G401 (cell line): ENCODE results near the gene TBL1XR1. TPM values are rescaled to one million over a fixed set of nuclear protein-coding genes. Genes with fewer than 3 reads are reported as not detected.

Source experiments
- DNase-seq: peaks from one replicate; pipeline ENCODE4 v3.0.0-alpha.2; 2015; ENCODE audit warnings: low spot score
- in situ Hi-C: cut with HindIII; loops from 2 replicates; pipeline ENCODE4 v1.10.0; 2016; ENCODE audit warnings: low sequenced_read_pairs, mixed read lengths
- total RNA-seq: library from RNA; depleted of rRNA; stranded (reverse); fragments of >200 nt; shearing (Covaris generic); gene quantifications from 2 replicates; pipeline ENCODE4 v1.2.3, GENCODE V29; 2014

TBL1XR1 gene
- total RNA-seq, 1 experiment from 2014 or later: 68.1 TPM

- in situ Hi-C loops: no loop called here
- no peak for DNase-seq
Observed at GRCh38 chr3:177126015-177126773, 71.1 kb downstream of the TBL1XR1 start.

- in situ Hi-C loops: no loop called here
- no peak for DNase-seq
Observed at GRCh38 chr3:177124882-177125281, 72.4 kb downstream of the TBL1XR1 start.

GRCh38 chr3:177123822-177124221 lies 73.5 kb downstream of the TBL1XR1 start:
- in situ Hi-C loops: no loop called here
- no peak for DNase-seq

- in situ Hi-C loops: no loop called here
- DNase-seq: no peak
Observed at GRCh38 chr3:177122183-177122856, 75.0 kb downstream of the TBL1XR1 start.

DNA sequence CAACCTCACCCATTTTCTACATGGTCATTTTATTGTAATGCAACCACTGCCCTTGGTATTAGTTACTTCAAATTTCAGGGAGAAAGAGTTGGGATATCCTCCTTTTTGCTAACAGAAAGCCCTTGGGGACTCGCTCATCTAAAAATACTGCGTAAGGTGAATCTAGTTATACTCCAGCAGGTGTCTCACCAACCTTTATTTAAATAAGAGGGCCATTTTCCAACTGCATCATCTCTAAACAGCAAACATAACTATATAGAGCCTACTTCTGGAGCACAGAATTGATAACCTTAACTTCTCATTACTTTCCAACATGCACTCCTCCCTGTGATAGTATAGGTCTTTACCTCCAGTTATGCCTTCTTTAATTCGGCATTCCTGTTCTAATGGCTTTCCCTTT lies 77.5 kb downstream of the TBL1XR1 start:
- in situ Hi-C loops: no loop called here
- no peak for DNase-seq

- no peak for DNase-seq
- in situ Hi-C loops: no loop called here
Observed at GRCh38 chr3:177114253-177114652, 83.0 kb downstream of the TBL1XR1 start.

- in situ Hi-C loops: no loop called here
- no peak for DNase-seq
Observed at GRCh38 chr3:177111541-177111949, 85.7 kb downstream of the TBL1XR1 start.

- peak; percentile 69 for DNase-seq
- in situ Hi-C loops: no loop called here
Observed at GRCh38 chr3:177110895-177111294, 86.4 kb downstream of the TBL1XR1 start.

GRCh38 chr3:177110386-177110785 lies 86.9 kb downstream of the TBL1XR1 start:
- in situ Hi-C loops: no loop called here
- no peak for DNase-seq

- in situ Hi-C loops: no loop called here
- DNase-seq: no peak
Observed at GRCh38 chr3:177109688-177110330, 87.5 kb downstream of the TBL1XR1 start.

DNA sequence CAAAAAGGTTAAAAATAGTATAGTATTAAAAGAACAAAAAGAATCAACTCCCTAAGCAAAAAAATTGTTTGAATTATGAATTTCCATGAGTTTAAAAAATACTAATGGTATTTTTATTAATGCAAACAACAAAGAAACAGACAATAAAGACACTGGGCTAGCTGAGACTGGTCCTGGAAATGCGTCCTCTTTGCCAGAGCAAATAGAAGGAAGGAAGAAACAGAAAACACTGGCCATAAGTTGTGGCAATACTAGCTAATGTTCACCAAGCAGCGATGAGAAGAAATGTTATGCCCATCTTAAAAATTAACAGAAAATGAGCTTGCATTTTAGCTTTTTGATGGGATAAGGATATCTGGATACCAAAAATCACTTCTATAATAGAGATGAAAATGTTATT lies 88.6 kb downstream of the TBL1XR1 start:
- in situ Hi-C loops: no loop called here
- no peak for DNase-seq

- no peak for DNase-seq
- in situ Hi-C loops: no loop called here
Observed at GRCh38 chr3:177107461-177108239, 89.6 kb downstream of the TBL1XR1 start.

DNA sequence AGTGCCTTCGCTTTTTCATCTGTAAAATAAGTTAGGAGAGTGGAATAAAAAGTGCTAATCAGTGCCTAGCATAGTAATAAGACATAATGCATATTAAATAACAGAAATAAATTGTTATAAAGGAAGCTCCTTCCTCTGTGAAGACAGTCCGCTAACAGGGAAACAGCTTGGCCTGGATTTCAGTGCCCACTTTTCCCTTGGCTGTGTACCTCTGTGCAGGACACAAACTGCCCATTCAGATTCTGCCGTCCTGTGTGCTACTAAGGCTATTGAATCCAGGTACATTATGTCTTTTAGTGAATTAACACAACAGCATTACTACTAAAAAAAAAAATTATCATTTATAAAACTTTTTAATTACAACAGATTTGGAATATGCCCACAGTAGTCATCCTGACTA lies 90.7 kb downstream of the TBL1XR1 start:
- peak; percentile 65 for DNase-seq
- in situ Hi-C loops: no loop called here

- no peak for DNase-seq
- in situ Hi-C loops: no loop called here
Observed at GRCh38 chr3:177106184-177106583, 91.1 kb downstream of the TBL1XR1 start.

DNA sequence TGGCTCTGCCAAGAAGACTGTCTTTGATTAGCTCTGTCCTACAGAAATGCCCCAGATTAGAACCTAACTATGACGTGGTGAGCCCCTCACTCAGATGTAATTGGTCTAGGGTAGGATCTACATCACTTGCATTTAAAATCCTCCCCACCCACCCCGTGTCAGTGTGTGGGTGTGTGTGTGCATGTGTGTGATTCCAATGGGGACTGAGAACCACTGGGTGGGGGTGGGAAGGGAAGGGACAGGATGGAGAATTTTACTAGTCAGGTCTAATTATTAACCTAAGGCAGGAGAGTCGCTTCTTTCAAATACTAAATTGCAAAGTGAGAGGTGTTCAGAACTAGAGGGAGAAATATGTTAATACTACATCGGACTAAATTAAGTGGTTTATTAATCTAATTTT lies 91.7 kb downstream of the TBL1XR1 start:
- in situ Hi-C loops: no loop called here
- DNase-seq: no peak

GRCh38 chr3:177104299-177104992 lies 92.8 kb downstream of the TBL1XR1 start:
- in situ Hi-C loops: no loop called here
- peak; percentile 55 for DNase-seq

DNA sequence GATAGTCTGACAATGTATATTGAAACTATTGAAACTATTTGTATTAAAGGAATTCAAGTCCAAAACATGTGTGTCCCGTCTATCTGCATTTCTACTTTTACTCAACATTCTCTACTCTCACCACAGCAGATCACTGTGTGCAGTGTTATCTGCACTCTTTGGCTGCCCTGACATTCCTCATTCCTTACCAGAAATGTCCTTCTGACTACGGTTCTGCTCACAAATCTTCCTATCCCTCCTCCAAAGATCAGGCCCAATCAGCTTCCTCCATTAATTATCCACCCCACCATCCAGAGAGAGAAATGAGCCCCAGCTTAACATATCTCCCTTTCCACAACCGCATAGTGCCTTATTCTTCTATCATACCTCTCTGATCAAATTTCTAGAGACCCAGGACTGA lies 94.7 kb downstream of the TBL1XR1 start:
- in situ Hi-C loops: no loop called here
- peak; percentile 46 for DNase-seq

DNA sequence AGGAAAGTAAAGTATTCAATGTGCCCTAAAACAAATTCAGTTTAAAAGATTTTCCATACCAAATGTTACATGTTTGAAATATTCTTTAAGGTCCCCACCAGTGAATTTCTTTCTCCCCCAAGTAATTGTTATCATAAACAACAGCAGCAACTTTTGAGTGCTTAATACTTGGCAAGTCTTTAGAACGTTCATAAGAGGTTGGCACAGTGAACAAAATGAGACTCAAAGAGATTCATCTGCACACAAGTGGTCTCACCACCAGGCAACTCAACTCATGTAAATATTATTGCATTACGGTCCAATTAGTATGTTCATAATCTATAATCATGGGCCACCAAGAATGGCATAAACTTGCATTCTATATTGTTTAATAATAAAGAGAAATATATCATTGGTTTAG lies 98.7 kb downstream of the TBL1XR1 start:
- in situ Hi-C loops: no loop called here

DNA sequence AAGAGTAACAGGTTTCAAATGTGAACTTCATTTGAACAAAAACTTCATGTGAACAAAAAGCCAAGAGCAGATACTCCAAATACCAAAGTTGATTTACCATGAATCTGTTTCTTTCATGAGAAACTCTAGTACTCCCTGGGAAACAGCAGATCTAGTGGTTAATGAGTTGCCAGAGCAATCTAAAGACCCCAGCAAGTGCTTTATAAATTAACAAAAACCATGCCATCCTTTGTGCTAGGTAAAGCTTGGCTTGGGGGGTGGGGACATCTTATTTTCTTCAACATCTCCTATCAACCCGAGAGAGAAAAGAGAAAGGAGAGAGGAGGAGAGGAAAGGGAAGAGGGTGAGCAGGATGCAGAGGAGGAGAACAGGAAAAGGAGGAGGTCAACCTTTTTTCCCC lies 100.7 kb downstream of the TBL1XR1 start:
- in situ Hi-C loops: no loop called here
- no peak for DNase-seq

More for the DNA sequence above, 98.7 kb downstream of the TBL1XR1 start:
- DNase-seq: no peak
